Liver (tissue), 9 donors: Measurements from ENCODE around the gene RPS6KC1. TPM values are rescaled to one million over a fixed set of nuclear protein-coding genes. Genes with fewer than 3 reads are reported as not detected.

ENCODE experiments used
- DNase-seq: peaks from one replicate; pipeline ENCODE4 v3.0.0-alpha.2; 2017; ENCODE audit warnings: low spot score
- H3K27ac ChIP-seq, 2 donors: one replicate each; pipeline ENCODE4 v1.7.0; 2013; ENCODE audit warnings: inconsistent platforms in 2 of 2, low read length in 2 of 2, control low read depth in 1 of 2, low read depth in 1 of 2, mild to moderate bottlenecking in 1 of 2
- H3K27me3 ChIP-seq, 4 donors: one replicate each; pipeline versions ENCODE4 v1.6.1 to v1.7.0; 2013; ENCODE audit warnings: low read length in 3 of 4, inconsistent platforms in 1 of 4, mild to moderate bottlenecking in 1 of 4, moderate library complexity in 1 of 4; ENCODE audit not compliant: control insufficient read depth in 4 of 4, insufficient read depth in 4 of 4
- H3K36me3 ChIP-seq, 4 donors: one replicate each; pipeline versions ENCODE4 v1.6.1 to v1.7.0; 2013; ENCODE audit warnings: low read length in 3 of 4, mild to moderate bottlenecking in 3 of 4, low read depth in 1 of 4, moderate library complexity in 1 of 4; ENCODE audit not compliant: control insufficient read depth in 4 of 4, insufficient read depth in 3 of 4
- H3K4me1 ChIP-seq, 4 donors: one replicate each; pipeline versions ENCODE4 v1.6.1 to v1.7.0; 2013; ENCODE audit warnings: low read length in 3 of 4, mild to moderate bottlenecking in 3 of 4, moderate library complexity in 1 of 4; ENCODE audit not compliant: control insufficient read depth in 4 of 4, insufficient read depth in 4 of 4
- H3K4me3 ChIP-seq, 3 donors: one replicate each; pipeline versions ENCODE4 v1.6.1 to v1.7.0; 2013; ENCODE audit warnings: low read length in 3 of 3, control low read depth in 1 of 3, low read depth in 1 of 3, mild to moderate bottlenecking in 1 of 3
- H3K9ac ChIP-seq, 2 donors: one replicate each; pipeline ENCODE4 v1.7.0; 2013; ENCODE audit warnings: low read length in 2 of 2, mild to moderate bottlenecking in 2 of 2, moderate library complexity in 2 of 2, control low read depth in 1 of 2, low read depth in 1 of 2
- H3K9me3 ChIP-seq, 4 donors: one replicate each; pipeline versions ENCODE4 v1.6.1 to v1.7.0; 2013; ENCODE audit warnings: low read length in 3 of 4; ENCODE audit not compliant: control insufficient read depth in 4 of 4
- EGR1 ChIP-seq, 2 donors: IDR thresholded peaks; 2 replicates each; pipeline ENCODE4 v1.6.1; 2016 to 2018; ENCODE audit warnings: antibody characterized with exemption in 2 of 2, low read depth in 2 of 2
- FOXA2 ChIP-seq: IDR thresholded peaks from 2 replicates; pipeline ENCODE4 v1.6.1; 2016; ENCODE audit warnings: antibody characterized with exemption
- GABPA ChIP-seq, 2 donors: IDR thresholded peaks in 1 of 2; conservative IDR thresholded peaks in 1 of 2; 2 replicates each; pipeline ENCODE4 v1.6.1; 2016; ENCODE audit warnings: antibody characterized with exemption in 2 of 2, mild to moderate bottlenecking in 1 of 2, moderate library complexity in 1 of 2
- HNF4A ChIP-seq, 2 donors: conservative IDR thresholded peaks; 2 replicates each; pipeline ENCODE4 v1.6.1; 2016; ENCODE audit warnings: antibody characterized with exemption in 2 of 2, mild to moderate bottlenecking in 2 of 2
- HNF4G ChIP-seq: IDR thresholded peaks from 2 replicates; pipeline ENCODE4 v1.6.1; 2016; ENCODE audit warnings: antibody characterized with exemption
- JUND ChIP-seq, 2 donors: IDR thresholded peaks; 2 replicates each; pipeline ENCODE4 v1.6.1; 2016; ENCODE audit warnings: antibody characterized with exemption in 2 of 2
- NR2F2 ChIP-seq: IDR thresholded peaks from 2 replicates; pipeline ENCODE4 v1.6.1; 2016; ENCODE audit warnings: antibody characterized with exemption
- RXRA ChIP-seq, 2 donors: IDR thresholded peaks; 2 replicates each; pipeline ENCODE4 v1.6.1; 2017 to 2018; ENCODE audit warnings: antibody characterized with exemption in 2 of 2, mild to moderate bottlenecking in 1 of 2
- SP1 ChIP-seq: IDR thresholded peaks from 2 replicates; pipeline ENCODE4 v1.6.1; 2018; ENCODE audit warnings: antibody characterized with exemption, mild to moderate bottlenecking
- TAF1 ChIP-seq: conservative IDR thresholded peaks from 2 replicates; pipeline ENCODE4 v1.6.1; 2016; ENCODE audit warnings: antibody characterized with exemption, mild to moderate bottlenecking
- YY1 ChIP-seq: IDR thresholded peaks from 2 replicates; pipeline ENCODE4 v1.6.1; 2016; ENCODE audit warnings: antibody characterized with exemption, mild to moderate bottlenecking
- WGBS: extraction: QIAGEN DNeasy Blood & Tissue Kit; methylation state at CpG from one replicate; pipeline ENCODE4 v1.1.7; 2013; 5-methylcytosine and 5-hydroxymethylcytosine counted together
- polyA plus RNA-seq, 2 donors: library from polyadenylated mRNA; stranded (reverse) in 1 of 2; unstranded in 1 of 2; fragments of 200-250 nt in 1 of 2; fragments of >200 nt in 1 of 2; fragmentation: Nextera tagmentation in 1 of 2; extraction: Ambion mirVana in 1 of 2; gene quantifications; one replicate each; pipeline versions ENCODE4 v1.2.1 to v1.2.3, GENCODE V29; 2013 to 2015
- total RNA-seq, 2 donors: library from RNA; depleted of rRNA; stranded (reverse); fragments of >200 nt; gene quantifications; one replicate each; pipeline ENCODE4 v1.2.3, GENCODE V29; 2014
- TF ChIP-seq, protein P1 (sequence below): IDR thresholded peaks from 2 replicates; pipeline ENCODE4 v1.6.1; 2016; ENCODE audit warnings: antibody characterized with exemption
- TF ChIP-seq, protein P2 (sequence below): fragments of 150-350 bp; IDR thresholded peaks from 2 replicates; pipeline ENCODE4 v1.5.1; 2017; ENCODE audit warnings: improper control_type of control experiment, low read depth, low read length; ENCODE audit not compliant: missing input control
- TF ChIP-seq, protein P3 (sequence below): IDR thresholded peaks from 2 replicates; pipeline ENCODE4 v1.6.1; 2016; ENCODE audit warnings: antibody characterized with exemption
- donor health status: healthy.
- donor health status: healthy.
- donor health status: healthy.
- donor health status: healthy.
- donor health status: healthy.

The RPS6KC1 gene
- total and polyA plus RNA-seq, 4 donors: 3.5 to 15.6 (median 9.8) TPM

DNA sequence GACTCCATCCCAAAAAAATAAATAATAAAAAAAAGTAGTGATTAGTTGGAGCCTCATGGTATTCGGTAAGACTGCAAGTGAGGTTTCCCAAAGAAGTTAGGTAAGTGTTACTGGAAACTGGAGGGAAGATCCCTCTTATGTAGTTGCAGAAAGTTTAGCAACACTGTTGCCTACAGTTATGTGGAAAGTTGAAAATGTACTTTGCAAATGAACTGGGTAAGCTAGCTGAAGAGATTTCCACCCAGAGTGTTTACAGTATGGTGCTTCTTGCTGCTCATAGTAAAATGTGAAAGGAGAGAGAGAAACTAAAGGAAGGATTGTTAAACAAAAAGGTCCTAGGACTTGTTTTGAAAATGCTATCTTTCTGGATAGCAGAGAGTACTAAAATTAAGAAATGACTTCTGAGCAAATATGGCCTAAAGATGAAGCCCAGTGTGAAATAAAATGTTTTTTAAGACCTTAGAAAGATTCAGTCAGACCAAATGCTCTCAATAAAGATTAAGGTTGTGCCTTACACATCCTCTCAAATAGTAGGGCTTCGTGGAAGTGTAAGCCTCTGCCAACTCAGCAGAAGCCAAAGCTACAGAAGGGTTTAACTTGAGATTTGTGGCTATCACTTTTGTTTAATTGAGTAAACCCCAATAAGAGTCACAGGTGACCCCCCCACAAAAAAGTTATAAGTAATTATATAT is 31.5 kb downstream of the RPS6KC1 start:
- TF ChIP-seq JUND (IDR thresholded peaks at IDR 0.05) (no peak), RXRA (IDR thresholded peaks at IDR 0.05) (no peak), HNF4A (conservative IDR thresholded peaks at IDR 0.05) (no peak), EGR1 (IDR thresholded peaks at IDR 0.05; ENCODE audit: low read depth in 2 of 2) (no peak), HNF4G (no peak)
- TF ChIP-seq, protein P1, sequence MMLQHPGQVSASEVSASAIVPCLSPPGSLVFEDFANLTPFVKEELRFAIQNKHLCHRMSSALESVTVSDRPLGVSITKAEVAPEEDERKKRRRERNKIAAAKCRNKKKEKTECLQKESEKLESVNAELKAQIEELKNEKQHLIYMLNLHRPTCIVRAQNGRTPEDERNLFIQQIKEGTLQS: no peak
- Histone ChIP-seq H3K9me3 (no peaks in the 10 kb centered on the region), H3K27me3 (no peaks in the 10 kb centered on the region), H3K27ac (no peak overlapping the region), H3K4me3 (no peak overlapping the region), H3K9ac (no peak overlapping the region), H3K4me1 (no peaks in the 10 kb centered on the region), H3K36me3 (peaks cover 2 to 13% (median 5%) of the 10 kb centered on the region in 4 donors)
- no peak for DNase-seq
- 96% methylated on average over 2 of the region's 2 CpGs for WGBS

DNA sequence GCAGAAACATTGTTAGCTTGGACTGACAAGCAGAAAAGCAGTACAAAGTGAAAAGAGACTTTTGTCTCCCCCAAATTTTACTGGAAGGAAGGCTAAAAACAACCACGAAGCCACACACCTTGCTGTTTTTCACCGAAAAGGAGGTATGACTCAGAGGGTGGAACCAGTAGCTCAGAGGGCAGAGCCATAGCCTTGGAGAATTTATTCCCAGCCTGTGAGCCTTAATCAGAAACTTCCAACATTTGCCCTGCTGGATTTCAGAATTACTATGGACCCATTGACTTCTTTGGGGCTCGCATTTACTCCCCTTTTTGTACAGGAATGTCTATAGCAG is 32.0 kb downstream of the RPS6KC1 start:
- H3K27me3 ChIP-seq: no peaks in the 10 kb centered on the region

DNA sequence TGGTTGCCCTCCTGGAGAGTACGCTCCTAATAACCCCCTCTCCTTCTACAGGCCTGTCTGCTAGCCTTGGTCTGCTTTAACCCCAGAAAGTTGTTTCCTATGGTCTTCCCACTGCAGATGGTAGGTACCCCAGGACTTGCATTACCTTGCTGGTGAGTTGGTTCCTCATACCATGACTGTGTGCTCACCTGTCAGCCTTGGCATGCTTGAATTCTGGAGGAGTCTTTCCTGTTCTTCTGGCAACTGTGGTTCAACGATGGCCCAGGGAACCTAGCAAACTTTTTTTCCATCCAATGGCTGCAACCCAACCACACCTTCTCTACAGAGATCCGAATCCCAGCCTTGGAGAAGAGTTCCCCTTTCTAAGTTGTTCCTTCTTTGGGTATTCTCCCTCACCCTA is 36.9 kb downstream of the RPS6KC1 start:
- H3K36me3 ChIP-seq: peaks cover 0 to 7% (median 3%) of the 10 kb centered on the region in 4 donors
- DNase-seq: no peak
- no peak for TF ChIP-seq TAF1
- TF ChIP-seq, protein P2, sequence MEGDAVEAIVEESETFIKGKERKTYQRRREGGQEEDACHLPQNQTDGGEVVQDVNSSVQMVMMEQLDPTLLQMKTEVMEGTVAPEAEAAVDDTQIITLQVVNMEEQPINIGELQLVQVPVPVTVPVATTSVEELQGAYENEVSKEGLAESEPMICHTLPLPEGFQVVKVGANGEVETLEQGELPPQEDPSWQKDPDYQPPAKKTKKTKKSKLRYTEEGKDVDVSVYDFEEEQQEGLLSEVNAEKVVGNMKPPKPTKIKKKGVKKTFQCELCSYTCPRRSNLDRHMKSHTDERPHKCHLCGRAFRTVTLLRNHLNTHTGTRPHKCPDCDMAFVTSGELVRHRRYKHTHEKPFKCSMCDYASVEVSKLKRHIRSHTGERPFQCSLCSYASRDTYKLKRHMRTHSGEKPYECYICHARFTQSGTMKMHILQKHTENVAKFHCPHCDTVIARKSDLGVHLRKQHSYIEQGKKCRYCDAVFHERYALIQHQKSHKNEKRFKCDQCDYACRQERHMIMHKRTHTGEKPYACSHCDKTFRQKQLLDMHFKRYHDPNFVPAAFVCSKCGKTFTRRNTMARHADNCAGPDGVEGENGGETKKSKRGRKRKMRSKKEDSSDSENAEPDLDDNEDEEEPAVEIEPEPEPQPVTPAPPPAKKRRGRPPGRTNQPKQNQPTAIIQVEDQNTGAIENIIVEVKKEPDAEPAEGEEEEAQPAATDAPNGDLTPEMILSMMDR: no peak
- no peak for TF ChIP-seq YY1
- TF ChIP-seq, protein P3, sequence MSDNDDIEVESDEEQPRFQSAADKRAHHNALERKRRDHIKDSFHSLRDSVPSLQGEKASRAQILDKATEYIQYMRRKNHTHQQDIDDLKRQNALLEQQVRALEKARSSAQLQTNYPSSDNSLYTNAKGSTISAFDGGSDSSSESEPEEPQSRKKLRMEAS: no peak
- no peak for TF ChIP-seq GABPA (IDR thresholded peaks at IDR 0.05 in 1 of 2, conservative IDR thresholded peaks at IDR 0.05 in 1 of 2)
- TF ChIP-seq NR2F2: no peak
- TF ChIP-seq JUND (IDR thresholded peaks at IDR 0.05): no peak
- TF ChIP-seq SP1: no peak
- no peak for TF ChIP-seq FOXA2
- TF ChIP-seq, protein P1: no peak

More for the DNA sequence above, 32.0 kb downstream of the RPS6KC1 start:
- peaks cover 2 to 13% (median 7%) of the 10 kb centered on the region in 4 donors for H3K36me3 ChIP-seq
- H3K27ac ChIP-seq: no peak overlapping the region
- H3K9me3 ChIP-seq: no peaks in the 10 kb centered on the region
- no peak overlapping the region for H3K4me3 ChIP-seq
- no peak overlapping the region for H3K9ac ChIP-seq
- TF ChIP-seq RXRA (IDR thresholded peaks at IDR 0.05): no peak
- no peaks in the 10 kb centered on the region for H3K4me1 ChIP-seq
- no peak for DNase-seq
- WGBS: 95% methylated on average over 3 of the region's 3 CpGs

More for the DNA sequence above, 36.9 kb downstream of the RPS6KC1 start:
- Histone ChIP-seq H3K27ac (no peak overlapping the region), H3K9me3 (no peaks in the 10 kb centered on the region), H3K4me1 (no peaks in the 10 kb centered on the region), H3K27me3 (no peaks in the 10 kb centered on the region), H3K4me3 (peak overlapping the region in 1 of 3 donors; percentile 18), H3K9ac (no peak overlapping the region)
- WGBS: 95% methylated on average over 3 of the region's 3 CpGs
